GM11168 (cell line): ENCODE measurements around the gene IFRD2.

Experiments
- in situ Hi-C: fragments of 300-500 bp; cut with MboI; formaldehyde crosslinking; loops from one replicate; pipeline ENCODE4 v1.12.0; 2022; ENCODE audit warnings: low sequenced_read_pairs; ENCODE audit not compliant: unreplicated experiment

Gene IFRD2

GRCh38 chr3:50302095-50303012, 10.1 kb upstream of the IFRD2 start:
- in situ Hi-C loops: no loop called here

- in situ Hi-C loops: no loop called here
Measured at GRCh38 chr3:50300681-50301254, 8.5 kb upstream of the IFRD2 start.

GRCh38 chr3:50299929-50300680, 7.9 kb upstream of the IFRD2 start:
- in situ Hi-C loops: no loop called here

GRCh38 chr3:50299638-50299928, 7.4 kb upstream of the IFRD2 start:
- in situ Hi-C loops: no loop called here

- in situ Hi-C loops: no loop called here
Measured at GRCh38 chr3:50298836-50299637, 6.8 kb upstream of the IFRD2 start, which contains the start of the genes HYAL3 and NAA80. TSS of gene HYAL3 (minus strand) at chr3:50299405. CDS start at chr3:50295602, 3,803 bp downstream. TSS of gene NAA80 (minus strand) at chr3:50299405. CDS start at chr3:50297463, 1,942 bp downstream.

- in situ Hi-C loops: no loop called here
Measured at GRCh38 chr3:50297896-50298725, 5.9 kb upstream of the IFRD2 start.

GRCh38 chr3:50297384-50297775, 5.2 kb upstream of the IFRD2 start:
- in situ Hi-C loops: no loop called here

GRCh38 chr3:50296721-50297383, 4.6 kb upstream of the IFRD2 start:
- in situ Hi-C loops: no loop called here

GRCh38 chr3:50295553-50296431, 3.6 kb upstream of the IFRD2 start:
- in situ Hi-C loops: no loop called here

GRCh38 chr3:50294492-50295403, 2.5 kb upstream of the IFRD2 start:
- in situ Hi-C loops: no loop called here

GRCh38 chr3:50294089-50294488, 1.9 kb upstream of the IFRD2 start:
- in situ Hi-C loops: no loop called here

- in situ Hi-C loops: no loop called here
Measured at GRCh38 chr3:50293079-50293801, 1.0 kb upstream of the IFRD2 start.

GRCh38 chr3:50290161-50290641, 2.0 kb downstream of the IFRD2 start:
- in situ Hi-C loops: no loop called here

GRCh38 chr3:50289130-50289529, 3.1 kb downstream of the IFRD2 start:
- in situ Hi-C loops: no loop called here

GRCh38 chr3:50288387-50289007, 3.7 kb downstream of the IFRD2 start:
- in situ Hi-C loops: no loop called here

GRCh38 chr3:50287262-50287661, 5.0 kb downstream of the IFRD2 start:
- in situ Hi-C loops: no loop called here
